BJ (cell line): ENCODE results near the gene UNC45A. TPM values are rescaled to one million over a fixed set of nuclear protein-coding genes. Genes with fewer than 3 reads are reported as not detected.
"Not testable (repeated sequence)": the region's sequence is repeated elsewhere in the genome, so short reads cannot be mapped to it uniquely, and the experiment has no call there.

ENCODE experiments used
- CTCF ChIA-PET: fragments of 350-600 bp; formaldehyde crosslinking; extraction: SDS; loops from one replicate; lab custom pipeline; 2021; ENCODE audit warnings: antibody characterized with exemption, inconsistent platforms; lab: Yijun Ruan, JAX
- POLR2A ChIA-PET: fragments of 300-600 bp; sonication (Branson Sonifier 250); formaldehyde crosslinking; extraction: SDS; loops from one replicate; lab custom pipeline; 2021; ENCODE audit warnings: antibody characterized with exemption; lab: Charles Lee
- DNase-seq: peaks from one replicate; pipeline ENCODE4 v3.0.0-alpha.2; 2011; ENCODE audit warnings: low read depth
- H3K27me3 ChIP-seq: 2 replicates; pipeline ENCODE4 v1.6.0; 2011; ENCODE audit warnings: low read length; ENCODE audit not compliant: control insufficient read depth, insufficient read depth
- H3K36me3 ChIP-seq: 2 replicates; pipeline ENCODE4 v1.5.1; 2011; ENCODE audit warnings: low read length; ENCODE audit not compliant: control insufficient read depth, insufficient read depth
- H3K4me3 ChIP-seq: 2 replicates; pipeline ENCODE4 v1.5.1; 2011; ENCODE audit warnings: low read depth, mild to moderate bottlenecking, control low read depth, low read length
- CTCF ChIP-seq: IDR thresholded peaks from 2 replicates; pipeline ENCODE4 v1.5.1; 2011; ENCODE audit warnings: low read depth, mild to moderate bottlenecking, control low read depth, inconsistent platforms, low read length, moderate library complexity; ENCODE audit not compliant: insufficient read depth
- polyA plus RNA-seq: library from polyadenylated mRNA; depleted of rRNA; stranded (reverse); fragments of >200 nt; gene quantifications from 2 replicates; pipeline ENCODE4 v1.2.3, GENCODE V29; 2011

The UNC45A gene
- polyA plus RNA-seq, 1 experiment = 93.8 TPM

GRCh38 chr15:90907838-90908507, 27.1 kb upstream of the UNC45A start:
- ChIA-PET POLR2A (no interaction called here), CTCF (interaction anchor here (1.0 to 1.2 kb wide), 2 partner anchors 25 to 26 kb away, joined by 3 to 6 read pairs; partner anchors contain the start of genes HDDC3 and UNC45A)
- TF ChIP-seq CTCF = no peak
- H3K27me3 ChIP-seq = no peaks in the 10 kb centered on the region
- H3K4me3 ChIP-seq = no peak overlapping the region
- H3K36me3 ChIP-seq = peaks cover 28% of the 10 kb centered on the region
- DNase-seq = no peak

GRCh38 chr15:90909449-90909848, 25.6 kb upstream of the UNC45A start:
- H3K4me3 ChIP-seq, DNase-seq, H3K27me3 ChIP-seq, POLR2A ChIA-PET: not testable (repeated sequence)
- H3K36me3 ChIP-seq = peaks cover 32% of the 10 kb centered on the region
- CTCF ChIA-PET = interaction anchor here (0.8 to 1.2 kb wide), 2 partner anchors 22 to 25 kb away, joined by 4 to 6 read pairs; partner anchors contain the start of gene UNC45A

- TF ChIP-seq CTCF = no peak
- CTCF ChIA-PET = no interaction called here
- H3K36me3 ChIP-seq = peaks cover 32% of the 10 kb centered on the region
These were observed 25.1 kb upstream of the UNC45A start for GRCh38 chr15:90909976-90910375.

GRCh38 chr15:90910441-90911301, 24.4 kb upstream of the UNC45A start:
- H3K27me3 ChIP-seq = no peaks in the 10 kb centered on the region
- H3K4me3 ChIP-seq = no peak overlapping the region
- no peak for TF ChIP-seq CTCF
- peaks cover 34% of the 10 kb centered on the region for H3K36me3 ChIP-seq
- ChIA-PET POLR2A (no interaction called here), CTCF (no interaction called here)
- no peak for DNase-seq

More at GRCh38 chr15:90909976-90910375, 25.1 kb upstream of the UNC45A start:
- DNase-seq = no peak
- Histone ChIP-seq H3K27me3 (no peaks in the 10 kb centered on the region), H3K4me3 (no peak overlapping the region)
- POLR2A ChIA-PET = no interaction called here

GRCh38 chr15:90911302-90911623, 23.8 kb upstream of the UNC45A start:
- CTCF ChIA-PET = interaction anchor here (1.2 kb wide), 1 partner anchor 19 kb away, joined by 7 read pairs; no protein-coding TSS in a partner anchor
- no peaks in the 10 kb centered on the region for H3K27me3 ChIP-seq
- H3K4me3 ChIP-seq = no peak overlapping the region
- no peak for TF ChIP-seq CTCF
- no peak for DNase-seq
- POLR2A ChIA-PET = no interaction called here
- peaks cover 32% of the 10 kb centered on the region for H3K36me3 ChIP-seq
